ENCODE data around the gene HSPA1B.

- TF ChIP-seq POLR2A (IDR thresholded peaks at IDR 0.05) = no peak
- TF ChIP-seq, protein P1, sequence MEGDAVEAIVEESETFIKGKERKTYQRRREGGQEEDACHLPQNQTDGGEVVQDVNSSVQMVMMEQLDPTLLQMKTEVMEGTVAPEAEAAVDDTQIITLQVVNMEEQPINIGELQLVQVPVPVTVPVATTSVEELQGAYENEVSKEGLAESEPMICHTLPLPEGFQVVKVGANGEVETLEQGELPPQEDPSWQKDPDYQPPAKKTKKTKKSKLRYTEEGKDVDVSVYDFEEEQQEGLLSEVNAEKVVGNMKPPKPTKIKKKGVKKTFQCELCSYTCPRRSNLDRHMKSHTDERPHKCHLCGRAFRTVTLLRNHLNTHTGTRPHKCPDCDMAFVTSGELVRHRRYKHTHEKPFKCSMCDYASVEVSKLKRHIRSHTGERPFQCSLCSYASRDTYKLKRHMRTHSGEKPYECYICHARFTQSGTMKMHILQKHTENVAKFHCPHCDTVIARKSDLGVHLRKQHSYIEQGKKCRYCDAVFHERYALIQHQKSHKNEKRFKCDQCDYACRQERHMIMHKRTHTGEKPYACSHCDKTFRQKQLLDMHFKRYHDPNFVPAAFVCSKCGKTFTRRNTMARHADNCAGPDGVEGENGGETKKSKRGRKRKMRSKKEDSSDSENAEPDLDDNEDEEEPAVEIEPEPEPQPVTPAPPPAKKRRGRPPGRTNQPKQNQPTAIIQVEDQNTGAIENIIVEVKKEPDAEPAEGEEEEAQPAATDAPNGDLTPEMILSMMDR (IDR thresholded peaks at IDR 0.05) = no peak
These were observed 2.0 kb upstream of the HSPA1B start for GRCh38 chr6:31825553-31825952.

All from right lobe of liver (tissue), 4 donors.